Measurements from ENCODE around the gene SUN1. TPM values are rescaled to one million over a fixed set of nuclear protein-coding genes. Genes with fewer than 3 reads are reported as not detected.

Gene SUN1
- total and polyA plus RNA-seq, 7 donors: 52.5 to 159 (median 132) TPM

DNA sequence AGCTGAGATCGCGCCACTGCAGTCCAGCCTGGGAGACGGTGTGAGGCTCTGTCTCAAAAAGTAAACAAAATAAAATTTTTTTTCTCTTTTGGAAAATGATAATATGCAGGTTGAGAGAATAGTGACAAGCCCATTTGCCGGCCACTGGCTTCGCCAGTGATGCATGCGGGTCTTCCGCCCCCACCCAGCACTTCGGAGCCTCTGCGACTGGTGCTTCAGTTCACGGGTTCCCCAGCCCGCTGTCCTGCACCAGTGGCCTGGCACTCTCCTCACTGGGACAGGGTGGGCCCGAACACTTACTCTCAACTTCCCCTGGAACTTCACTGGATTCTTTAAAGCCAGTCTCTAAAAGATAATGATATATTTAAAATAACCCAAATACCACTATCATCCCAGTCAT is 2.7 kb downstream of the SUN1 start:
- intact Hi-C loops (cut with DNase I): loop anchor here (5.0 kb wide), 2 partner anchors 37 to 48 kb away; no protein-coding TSS in a partner anchor
- TF ChIP-seq, protein P1, sequence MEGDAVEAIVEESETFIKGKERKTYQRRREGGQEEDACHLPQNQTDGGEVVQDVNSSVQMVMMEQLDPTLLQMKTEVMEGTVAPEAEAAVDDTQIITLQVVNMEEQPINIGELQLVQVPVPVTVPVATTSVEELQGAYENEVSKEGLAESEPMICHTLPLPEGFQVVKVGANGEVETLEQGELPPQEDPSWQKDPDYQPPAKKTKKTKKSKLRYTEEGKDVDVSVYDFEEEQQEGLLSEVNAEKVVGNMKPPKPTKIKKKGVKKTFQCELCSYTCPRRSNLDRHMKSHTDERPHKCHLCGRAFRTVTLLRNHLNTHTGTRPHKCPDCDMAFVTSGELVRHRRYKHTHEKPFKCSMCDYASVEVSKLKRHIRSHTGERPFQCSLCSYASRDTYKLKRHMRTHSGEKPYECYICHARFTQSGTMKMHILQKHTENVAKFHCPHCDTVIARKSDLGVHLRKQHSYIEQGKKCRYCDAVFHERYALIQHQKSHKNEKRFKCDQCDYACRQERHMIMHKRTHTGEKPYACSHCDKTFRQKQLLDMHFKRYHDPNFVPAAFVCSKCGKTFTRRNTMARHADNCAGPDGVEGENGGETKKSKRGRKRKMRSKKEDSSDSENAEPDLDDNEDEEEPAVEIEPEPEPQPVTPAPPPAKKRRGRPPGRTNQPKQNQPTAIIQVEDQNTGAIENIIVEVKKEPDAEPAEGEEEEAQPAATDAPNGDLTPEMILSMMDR (IDR thresholded peaks at IDR 0.05): no peak
- DNase-seq: no peak

DNA sequence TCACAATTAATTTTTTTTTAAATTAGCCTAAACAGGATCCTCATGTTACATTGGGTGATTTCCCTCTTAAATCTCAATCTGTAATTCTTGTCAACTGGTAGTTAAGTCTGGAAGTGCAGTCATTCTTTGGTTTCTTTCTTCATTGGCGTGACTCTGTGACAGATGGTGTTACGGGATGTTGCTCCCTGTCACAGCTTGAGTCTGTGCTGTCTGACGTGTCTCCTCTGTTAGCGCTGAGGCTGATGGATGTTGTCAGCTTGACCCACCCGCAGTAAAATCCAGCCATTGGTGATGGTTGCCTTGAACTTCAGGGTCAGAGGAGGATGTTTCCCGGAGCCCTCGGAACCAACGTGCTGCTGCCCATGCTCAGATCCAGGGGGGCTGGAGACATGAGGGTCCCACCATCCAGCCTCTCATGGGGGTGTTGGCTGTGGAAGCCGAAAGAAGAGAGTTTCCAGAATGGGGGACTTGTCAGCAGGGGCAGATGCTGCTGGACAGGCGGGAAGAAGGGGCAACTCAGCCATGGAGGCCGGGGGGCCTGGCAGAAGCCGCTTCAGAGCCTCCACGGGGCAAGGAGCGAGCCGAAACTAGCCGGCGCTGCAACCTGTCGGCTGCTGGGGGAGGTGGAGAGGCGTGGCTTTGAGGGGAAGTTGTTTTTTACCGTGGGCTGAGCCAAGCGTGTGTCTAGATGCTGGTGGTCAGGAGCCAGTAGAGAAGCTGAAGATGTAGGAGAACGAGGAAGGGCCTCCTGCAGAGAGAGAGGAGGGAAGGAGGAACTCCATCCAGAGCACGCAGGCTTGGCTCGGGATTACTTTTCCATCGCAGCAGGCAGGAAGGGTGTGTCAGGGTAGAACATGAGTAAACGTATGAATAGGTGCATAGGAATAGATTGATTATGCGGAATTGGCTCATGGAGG is 3.5 kb downstream of the SUN1 start:
- WGBS, 3 donors: 59 to 74% (median 63%) methylated on average over 27 of the region's 27 CpGs
- DNase-seq: no peak

More for the DNA sequence above, 2.7 kb downstream of the SUN1 start:
- Histone ChIP-seq H3K36me3 (ENCODE audit: insufficient read depth in 1 of 2, low read depth in 1 of 2) (peaks cover 0 to 26% of the 10 kb centered on the region in 2 donors), H3K27me3 (ENCODE audit: insufficient read depth in 3 of 3, low read length in 2 of 3) (no peaks in the 10 kb centered on the region), H3K4me3 (no peak overlapping the region), H3K9me3 (no peaks in the 10 kb centered on the region), H3K27ac (peak overlapping the region; percentile 96), H3K4me1 (peaks cover 83% of the 10 kb centered on the region)
- WGBS, 3 donors: 90 to 96% (median 91%) methylated on average over 12 of the region's 12 CpGs
- no peak for ATAC-seq

DNA sequence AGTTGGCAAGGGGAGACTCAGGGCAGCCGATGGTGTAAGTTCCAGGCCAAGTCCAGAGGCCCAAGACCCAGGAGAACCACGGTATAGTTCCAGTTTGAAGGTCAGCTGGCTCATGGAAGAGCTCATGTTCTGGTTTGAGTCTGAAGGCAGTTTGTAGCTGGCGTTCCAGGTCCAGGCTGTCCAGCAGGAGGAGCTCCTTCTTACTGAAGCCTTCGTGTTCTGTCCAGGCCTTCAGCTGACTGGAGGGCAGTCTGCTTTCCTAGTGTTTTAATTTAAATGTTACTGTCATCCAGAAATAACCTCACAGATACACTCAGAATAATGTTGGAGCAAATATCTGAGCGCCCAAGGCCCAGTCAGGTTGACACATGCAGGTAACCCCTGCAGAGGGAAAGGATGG is 4.2 kb downstream of the SUN1 start:
- Histone ChIP-seq H3K36me3 (ENCODE audit: insufficient read depth in 1 of 2, low read depth in 1 of 2) (peaks cover 0 to 38% of the 10 kb centered on the region in 2 donors), H3K9me3 (no peaks in the 10 kb centered on the region), H3K27ac (peak overlapping the region; percentile 96), H3K4me1 (peaks cover 69% of the 10 kb centered on the region), H3K27me3 (ENCODE audit: insufficient read depth in 3 of 3, low read length in 2 of 3) (no peaks in the 10 kb centered on the region), H3K4me3 (peak overlapping the region; percentile 11)
- DNase-seq: no peak
- WGBS, 3 donors: 37 to 59% (median 38%) methylated on average over 5 of the region's 5 CpGs
- intact Hi-C loops (cut with DNase I): loop anchor here (5.0 kb wide), 2 partner anchors 36 to 49 kb away; no protein-coding TSS in a partner anchor
- peak; percentile 37 to 63 (median 53) for ATAC-seq
- TF ChIP-seq, protein P1 (IDR thresholded peaks at IDR 0.05): peak; percentile 52

More for the DNA sequence above, 3.5 kb downstream of the SUN1 start:
- Histone ChIP-seq H3K27ac (peak overlapping the region; percentile 96), H3K4me3 (peak overlapping the region; percentile 11), H3K27me3 (ENCODE audit: insufficient read depth in 3 of 3, low read length in 2 of 3) (no peaks in the 10 kb centered on the region), H3K9me3 (no peaks in the 10 kb centered on the region), H3K36me3 (ENCODE audit: insufficient read depth in 1 of 2, low read depth in 1 of 2) (peaks cover 0 to 34% of the 10 kb centered on the region in 2 donors), H3K4me1 (peaks cover 75% of the 10 kb centered on the region)
- intact Hi-C loops (cut with DNase I): loop anchor here (5.0 kb wide), 2 partner anchors 37 to 48 kb away; no protein-coding TSS in a partner anchor
- TF ChIP-seq, protein P1 (IDR thresholded peaks at IDR 0.05): no peak
- ATAC-seq: peak; percentile 18 to 70 (median 52)

DNA sequence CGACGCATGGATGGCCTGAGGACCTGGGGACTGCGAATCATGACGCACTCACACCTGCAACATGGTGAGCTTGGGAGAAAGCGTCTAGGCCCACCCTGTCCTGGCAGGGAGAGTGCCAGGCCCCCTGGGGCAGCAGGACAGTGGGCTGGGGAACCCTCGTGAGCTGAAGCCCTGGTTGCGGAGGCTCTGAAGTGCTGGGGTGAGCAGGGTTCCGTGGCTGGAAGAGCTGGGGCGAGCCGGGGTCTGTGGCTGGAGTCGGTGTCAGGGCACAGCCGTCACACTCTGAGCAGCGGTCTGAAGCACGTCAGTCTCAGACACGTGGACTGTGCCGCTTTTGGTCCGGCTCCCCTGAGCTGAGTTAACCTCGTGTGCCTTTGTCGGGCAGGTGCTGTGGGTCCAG is 4.7 kb downstream of the SUN1 start:
- H3K36me3 ChIP-seq (ENCODE audit: insufficient read depth in 1 of 2, low read depth in 1 of 2): peaks cover 0 to 44% of the 10 kb centered on the region in 2 donors
- no peaks in the 10 kb centered on the region for H3K9me3 ChIP-seq
- H3K4me3 ChIP-seq: no peak overlapping the region
- H3K27ac ChIP-seq: peak overlapping the region; percentile 96
- no peak for DNase-seq
- peak; percentile 9 to 37 (median 24) for ATAC-seq
- TF ChIP-seq, protein P1 (IDR thresholded peaks at IDR 0.05): no peak
- H3K4me1 ChIP-seq: peaks cover 64% of the 10 kb centered on the region
- WGBS, 3 donors: 84 to 93% (median 85%) methylated on average over 19 of the region's 19 CpGs
- intact Hi-C loops (cut with DNase I): loop anchor here (5.0 kb wide), 2 partner anchors 35 to 50 kb away; no protein-coding TSS in a partner anchor
- H3K27me3 ChIP-seq (ENCODE audit: insufficient read depth in 3 of 3, low read length in 2 of 3): no peaks in the 10 kb centered on the region

Measured in psoas muscle (tissue), 8 donors.